ENCODE measurements around the gene PDIA4. TPM values are rescaled to one million over a fixed set of nuclear protein-coding genes. Genes with fewer than 3 reads are reported as not detected.

The PDIA4 gene
- total RNA-seq, 1 experiment from 2014 or later = 281 TPM

GRCh38 chr7:148978091-148978490 is 50.2 kb downstream of the PDIA4 start:
- no peak overlapping the region for H3K27ac ChIP-seq (ENCODE audit: low read length)
- H3K27me3 ChIP-seq (ENCODE audit: control insufficient read depth, insufficient read depth, low read length) = no peaks in the 10 kb centered on the region
- ChIA-PET POLR2A (no interaction called here), CTCF (no interaction called here)
- H3K9me3 ChIP-seq (ENCODE audit: control insufficient read depth, insufficient read depth, low read depth, low read length) = no peaks in the 10 kb centered on the region
- ATAC-seq = no peak
- no peaks in the 10 kb centered on the region for H3K36me3 ChIP-seq (ENCODE audit: control insufficient read depth, insufficient read depth, low read length)
- no peak for DNase-seq (ENCODE audit: low read depth, low spot score)
- no peaks in the 10 kb centered on the region for H3K4me1 ChIP-seq (ENCODE audit: control insufficient read depth, insufficient read depth, low read length)
- no peak overlapping the region for H3K4me3 ChIP-seq (ENCODE audit: low read depth in 2 of 2, low read length in 2 of 2)
- in situ Hi-C loops (cut with HindIII; ENCODE audit: low pct_unique_long_range_greater_than_20kb, low sequenced_read_pairs) = no loop called here
- intact Hi-C loops (cut with micrococcal nuclease; ENCODE audit: unreplicated experiment) = no loop called here
- BruUV-seq (replicated peaks) = no TSS peak
- TF ChIP-seq POLR2AphosphoS5 (IDR thresholded peaks at IDR 0.05; ENCODE audit: low read depth, low read length) (no peak), TCF7L2 (IDR thresholded peaks at IDR 0.05; ENCODE audit: low read depth, low read length) (no peak), SIN3A (IDR thresholded peaks at IDR 0.05; ENCODE audit: borderline replicate concordance, insufficient read depth, low read depth, low read length) (no peak)
- TF ChIP-seq, protein P1, sequence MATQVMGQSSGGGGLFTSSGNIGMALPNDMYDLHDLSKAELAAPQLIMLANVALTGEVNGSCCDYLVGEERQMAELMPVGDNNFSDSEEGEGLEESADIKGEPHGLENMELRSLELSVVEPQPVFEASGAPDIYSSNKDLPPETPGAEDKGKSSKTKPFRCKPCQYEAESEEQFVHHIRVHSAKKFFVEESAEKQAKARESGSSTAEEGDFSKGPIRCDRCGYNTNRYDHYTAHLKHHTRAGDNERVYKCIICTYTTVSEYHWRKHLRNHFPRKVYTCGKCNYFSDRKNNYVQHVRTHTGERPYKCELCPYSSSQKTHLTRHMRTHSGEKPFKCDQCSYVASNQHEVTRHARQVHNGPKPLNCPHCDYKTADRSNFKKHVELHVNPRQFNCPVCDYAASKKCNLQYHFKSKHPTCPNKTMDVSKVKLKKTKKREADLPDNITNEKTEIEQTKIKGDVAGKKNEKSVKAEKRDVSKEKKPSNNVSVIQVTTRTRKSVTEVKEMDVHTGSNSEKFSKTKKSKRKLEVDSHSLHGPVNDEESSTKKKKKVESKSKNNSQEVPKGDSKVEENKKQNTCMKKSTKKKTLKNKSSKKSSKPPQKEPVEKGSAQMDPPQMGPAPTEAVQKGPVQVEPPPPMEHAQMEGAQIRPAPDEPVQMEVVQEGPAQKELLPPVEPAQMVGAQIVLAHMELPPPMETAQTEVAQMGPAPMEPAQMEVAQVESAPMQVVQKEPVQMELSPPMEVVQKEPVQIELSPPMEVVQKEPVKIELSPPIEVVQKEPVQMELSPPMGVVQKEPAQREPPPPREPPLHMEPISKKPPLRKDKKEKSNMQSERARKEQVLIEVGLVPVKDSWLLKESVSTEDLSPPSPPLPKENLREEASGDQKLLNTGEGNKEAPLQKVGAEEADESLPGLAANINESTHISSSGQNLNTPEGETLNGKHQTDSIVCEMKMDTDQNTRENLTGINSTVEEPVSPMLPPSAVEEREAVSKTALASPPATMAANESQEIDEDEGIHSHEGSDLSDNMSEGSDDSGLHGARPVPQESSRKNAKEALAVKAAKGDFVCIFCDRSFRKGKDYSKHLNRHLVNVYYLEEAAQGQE (IDR thresholded peaks at IDR 0.05; ENCODE audit: insufficient read depth in 1 of 2, low read depth in 2 of 2, low read length in 1 of 2) = no peak
- TF ChIP-seq, protein P2, sequence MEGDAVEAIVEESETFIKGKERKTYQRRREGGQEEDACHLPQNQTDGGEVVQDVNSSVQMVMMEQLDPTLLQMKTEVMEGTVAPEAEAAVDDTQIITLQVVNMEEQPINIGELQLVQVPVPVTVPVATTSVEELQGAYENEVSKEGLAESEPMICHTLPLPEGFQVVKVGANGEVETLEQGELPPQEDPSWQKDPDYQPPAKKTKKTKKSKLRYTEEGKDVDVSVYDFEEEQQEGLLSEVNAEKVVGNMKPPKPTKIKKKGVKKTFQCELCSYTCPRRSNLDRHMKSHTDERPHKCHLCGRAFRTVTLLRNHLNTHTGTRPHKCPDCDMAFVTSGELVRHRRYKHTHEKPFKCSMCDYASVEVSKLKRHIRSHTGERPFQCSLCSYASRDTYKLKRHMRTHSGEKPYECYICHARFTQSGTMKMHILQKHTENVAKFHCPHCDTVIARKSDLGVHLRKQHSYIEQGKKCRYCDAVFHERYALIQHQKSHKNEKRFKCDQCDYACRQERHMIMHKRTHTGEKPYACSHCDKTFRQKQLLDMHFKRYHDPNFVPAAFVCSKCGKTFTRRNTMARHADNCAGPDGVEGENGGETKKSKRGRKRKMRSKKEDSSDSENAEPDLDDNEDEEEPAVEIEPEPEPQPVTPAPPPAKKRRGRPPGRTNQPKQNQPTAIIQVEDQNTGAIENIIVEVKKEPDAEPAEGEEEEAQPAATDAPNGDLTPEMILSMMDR (IDR thresholded peaks at IDR 0.05) = no peak

DNA sequence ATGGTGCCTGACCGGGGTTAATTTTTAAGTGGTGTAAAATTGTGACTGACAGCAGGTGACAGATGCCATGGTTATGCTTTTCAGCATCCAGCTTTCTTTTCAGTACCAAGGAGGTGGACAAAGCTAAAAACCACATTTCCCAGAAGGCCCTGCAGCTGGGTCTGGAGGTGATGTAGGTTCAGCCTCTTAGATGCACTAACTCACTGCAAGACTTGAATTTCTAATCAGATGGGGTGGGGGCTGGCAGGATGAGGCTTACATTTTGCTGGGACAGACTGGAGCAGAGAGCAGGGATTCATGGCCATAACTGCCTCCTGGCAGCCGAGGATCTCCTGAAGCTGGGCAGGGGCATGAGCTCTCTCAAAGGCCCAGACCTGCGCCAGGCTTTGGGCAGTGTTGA is 52.4 kb downstream of the PDIA4 start:
- intact Hi-C loops (cut with micrococcal nuclease; ENCODE audit: unreplicated experiment) = no loop called here
- no peak overlapping the region for H3K4me3 ChIP-seq (ENCODE audit: low read depth in 2 of 2, low read length in 2 of 2)
- ATAC-seq (peak; percentile 32; the same call in 1 of the 2 replicates), DNase-seq (ENCODE audit: low read depth, low spot score) (no peak)
- no peak overlapping the region for H3K27ac ChIP-seq (ENCODE audit: low read length)
- CTCF ChIA-PET = no interaction called here
- no peaks in the 10 kb centered on the region for H3K27me3 ChIP-seq (ENCODE audit: control insufficient read depth, insufficient read depth, low read length)
- no TSS peak for BruUV-seq (replicated peaks)
- H3K9me3 ChIP-seq (ENCODE audit: control insufficient read depth, insufficient read depth, low read depth, low read length) = no peaks in the 10 kb centered on the region
- H3K36me3 ChIP-seq (ENCODE audit: control insufficient read depth, insufficient read depth, low read length) = no peaks in the 10 kb centered on the region
- TF ChIP-seq, protein P2 (IDR thresholded peaks at IDR 0.05) = no peak
- TF ChIP-seq SIN3A (IDR thresholded peaks at IDR 0.05; ENCODE audit: borderline replicate concordance, insufficient read depth, low read depth, low read length) = no peak
- TF ChIP-seq, protein P1 (IDR thresholded peaks at IDR 0.05; ENCODE audit: insufficient read depth in 1 of 2, low read depth in 2 of 2, low read length in 1 of 2) = no peak
- TF ChIP-seq POLR2AphosphoS5 (IDR thresholded peaks at IDR 0.05; ENCODE audit: low read depth, low read length) = no peak
- no peak for TF ChIP-seq TCF7L2 (IDR thresholded peaks at IDR 0.05; ENCODE audit: low read depth, low read length)
- no peaks in the 10 kb centered on the region for H3K4me1 ChIP-seq (ENCODE audit: control insufficient read depth, insufficient read depth, low read length)
- in situ Hi-C loops (cut with HindIII; ENCODE audit: low pct_unique_long_range_greater_than_20kb, low sequenced_read_pairs) = no loop called here
- POLR2A ChIA-PET = interaction anchor here (0.5 to 0.6 kb wide), 2 partner anchors 46 to 748 kb away, joined by 3 to 5 read pairs; no protein-coding TSS in a partner anchor
